Ishikawa (cell line): ENCODE data around the gene DNAH3.

ENCODE experiments used
- CEBPB ChIP-seq: IDR thresholded peaks from 2 replicates; pipeline ENCODE4 v1.6.1; 2012
- CREB1 ChIP-seq: IDR thresholded peaks from 2 replicates; pipeline ENCODE4 v1.6.1; 2012; ENCODE audit warnings: low read depth
- EGR1 ChIP-seq: IDR thresholded peaks from 2 replicates; pipeline ENCODE4 v1.6.1; 2012
- EP300 ChIP-seq: IDR thresholded peaks from 2 replicates; pipeline ENCODE4 v1.6.1; 2012; ENCODE audit warnings: borderline replicate concordance
- FOXM1 ChIP-seq: IDR thresholded peaks from 2 replicates; pipeline ENCODE4 v1.6.1; 2012; ENCODE audit warnings: low read depth, borderline replicate concordance
- MAX ChIP-seq: IDR thresholded peaks from 2 replicates; pipeline ENCODE4 v1.6.1; 2012
- NFIC ChIP-seq: IDR thresholded peaks from 2 replicates; pipeline ENCODE4 v1.6.1; 2012
- RAD21 ChIP-seq: IDR thresholded peaks from 2 replicates; pipeline ENCODE4 v1.6.1; 2012; ENCODE audit warnings: low read depth
- REST ChIP-seq: IDR thresholded peaks from 2 replicates; pipeline ENCODE4 v1.6.1; 2012; ENCODE audit warnings: low read depth, mild to moderate bottlenecking
- TAF1 ChIP-seq: IDR thresholded peaks from 2 replicates; pipeline ENCODE4 v1.6.1; 2012; ENCODE audit warnings: low read depth, mild to moderate bottlenecking
- TCF12 ChIP-seq: IDR thresholded peaks from 2 replicates; pipeline ENCODE4 v1.6.1; 2012; ENCODE audit warnings: low read depth
- TEAD4 ChIP-seq: IDR thresholded peaks from 2 replicates; pipeline ENCODE4 v1.6.1; 2012
- USF1 ChIP-seq: IDR thresholded peaks from 2 replicates; pipeline ENCODE4 v1.6.1; 2012
- YY1 ChIP-seq: IDR thresholded peaks from 2 replicates; pipeline ENCODE4 v1.6.1; 2012; ENCODE audit warnings: low read depth
- ZBTB7A ChIP-seq: IDR thresholded peaks from 2 replicates; pipeline ENCODE4 v1.6.1; 2012; ENCODE audit warnings: low read depth

Gene DNAH3

GRCh38 chr16:20931066-20931600 lies 219.5 kb downstream of the DNAH3 start:
- TF ChIP-seq EP300 (no peak), REST (no peak), TCF12 (no peak), EGR1 (no peak), CREB1 (no peak), YY1 (no peak), RAD21 (no peak), TEAD4 (no peak), MAX (no peak)

- TF ChIP-seq TCF12 = no peak
- TF ChIP-seq CREB1 = no peak
- no peak for TF ChIP-seq USF1
- TF ChIP-seq FOXM1 = no peak
- TF ChIP-seq REST = no peak
- no peak for TF ChIP-seq TAF1
- no peak for TF ChIP-seq ZBTB7A
Measured at GRCh38 chr16:20930365-20930690, 220.3 kb downstream of the DNAH3 start.

- TF ChIP-seq NFIC (no peak), FOXM1 (no peak), EGR1 (no peak), YY1 (no peak), REST (no peak), CREB1 (no peak), MAX (no peak), TEAD4 (no peak), RAD21 (no peak), CEBPB (no peak), ZBTB7A (no peak), TCF12 (no peak)
Measured at GRCh38 chr16:20928774-20929411, 221.8 kb downstream of the DNAH3 start.

- TF ChIP-seq ZBTB7A (no peak), FOXM1 (no peak), TEAD4 (no peak), RAD21 (no peak), EGR1 (no peak), NFIC (no peak), EP300 (no peak), USF1 (no peak), MAX (no peak), YY1 (no peak), TCF12 (no peak), CREB1 (no peak), REST (no peak), CEBPB (no peak), TAF1 (no peak)
Measured at GRCh38 chr16:20925751-20926150, 224.9 kb downstream of the DNAH3 start.
